GM19452 (cell line): Measurements from ENCODE around the gene KRTAP8-1.

ENCODE experiments used
- ATAC-seq: cut with Tn5 transposase; IDR thresholded peaks from one replicate; pipeline ENCODE4 v1.9.1; 2021; ENCODE audit not compliant: unreplicated experiment

KRTAP8-1 gene, protein sequence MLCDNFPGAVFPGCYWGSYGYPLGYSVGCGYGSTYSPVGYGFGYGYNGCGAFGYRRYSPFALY

DNA sequence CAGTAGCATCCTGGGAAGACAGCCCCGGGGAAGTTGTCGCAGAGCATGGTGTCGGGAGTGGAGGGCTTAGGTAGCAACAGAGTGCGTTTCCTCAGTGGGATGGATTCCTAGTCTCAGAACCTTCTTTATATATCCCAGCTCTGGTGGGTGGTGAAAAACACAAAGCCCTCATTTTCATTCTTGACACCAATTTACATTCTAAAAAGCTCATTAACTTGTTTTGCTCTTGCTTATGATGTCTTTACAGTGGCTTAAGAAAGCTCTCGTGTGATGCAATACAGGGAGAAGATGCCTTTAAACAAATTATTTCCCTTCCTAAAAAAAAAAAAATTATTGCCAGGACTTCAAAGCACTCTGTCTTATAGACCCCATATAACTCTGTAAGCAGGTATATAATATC is at the start of gene KRTAP8-1:
Gene KRTAP8-1 (minus strand): TSS at position 101 of the 400 bp plus-strand sequence. CDS start 54 bp downstream, at position 47.
- no peak for ATAC-seq

- ATAC-seq = no peak
These were observed 34.8 kb upstream of the KRTAP8-1 start for GRCh38 chr21:30847627-30848500.

DNA sequence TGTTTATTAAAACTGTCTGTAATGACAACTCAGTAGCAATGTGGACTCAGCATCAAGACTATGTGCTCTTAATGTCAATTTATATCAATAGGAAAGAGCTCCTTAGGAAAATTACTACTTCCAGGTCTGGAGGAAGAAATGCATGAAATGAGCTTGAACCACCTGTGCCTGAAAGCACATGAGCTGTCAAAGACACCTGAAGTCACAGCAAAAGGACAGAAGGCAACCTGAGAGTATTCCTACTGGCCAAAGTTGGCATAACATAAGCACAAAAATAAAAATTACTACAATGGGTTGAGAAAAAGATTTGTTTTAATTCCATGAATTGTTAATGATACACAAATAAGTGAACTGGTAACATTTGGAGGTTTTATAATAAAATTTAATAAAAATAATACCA is 29.9 kb upstream of the KRTAP8-1 start:
- ATAC-seq = no peak

- ATAC-seq = no peak
These were observed 26.2 kb upstream of the KRTAP8-1 start for GRCh38 chr21:30839304-30839703.

GRCh38 chr21:30838536-30838935 is 25.5 kb upstream of the KRTAP8-1 start:
- no peak for ATAC-seq

DNA sequence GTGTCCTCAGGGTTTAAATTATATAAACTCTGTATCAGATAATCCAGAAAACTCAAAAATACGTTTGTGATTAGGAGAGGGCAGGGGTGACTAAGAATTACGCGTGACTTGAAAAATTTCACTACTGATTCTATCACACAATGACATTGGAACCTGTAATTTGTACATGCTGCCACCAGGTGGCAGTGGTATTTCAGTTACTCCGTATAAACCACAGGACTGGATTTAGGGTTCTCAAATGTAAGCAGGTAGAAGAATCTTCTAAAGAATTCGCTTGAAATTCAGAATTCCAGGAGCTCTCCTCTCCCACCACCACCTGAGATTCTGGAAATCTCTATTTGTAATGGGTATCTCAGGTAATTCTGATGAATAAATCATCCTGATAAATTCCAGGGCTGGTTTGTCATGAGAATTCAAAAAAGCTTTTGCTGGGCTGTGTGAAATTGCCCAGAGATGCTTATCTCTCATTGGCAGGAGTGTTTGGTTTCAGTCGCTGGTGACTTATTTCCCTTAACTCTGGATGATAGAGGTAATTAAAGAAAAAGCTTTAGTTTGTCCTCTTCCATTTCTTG is 18.2 kb upstream of the KRTAP8-1 start:
- ATAC-seq = no peak

GRCh38 chr21:30829659-30830058 is 16.6 kb upstream of the KRTAP8-1 start, which contains the start of gene KRTAP7-1:
Gene KRTAP7-1 (minus strand): TSS chr21:30829759. CDS start chr21:30829698, 61 bp downstream.
- no peak for ATAC-seq

DNA sequence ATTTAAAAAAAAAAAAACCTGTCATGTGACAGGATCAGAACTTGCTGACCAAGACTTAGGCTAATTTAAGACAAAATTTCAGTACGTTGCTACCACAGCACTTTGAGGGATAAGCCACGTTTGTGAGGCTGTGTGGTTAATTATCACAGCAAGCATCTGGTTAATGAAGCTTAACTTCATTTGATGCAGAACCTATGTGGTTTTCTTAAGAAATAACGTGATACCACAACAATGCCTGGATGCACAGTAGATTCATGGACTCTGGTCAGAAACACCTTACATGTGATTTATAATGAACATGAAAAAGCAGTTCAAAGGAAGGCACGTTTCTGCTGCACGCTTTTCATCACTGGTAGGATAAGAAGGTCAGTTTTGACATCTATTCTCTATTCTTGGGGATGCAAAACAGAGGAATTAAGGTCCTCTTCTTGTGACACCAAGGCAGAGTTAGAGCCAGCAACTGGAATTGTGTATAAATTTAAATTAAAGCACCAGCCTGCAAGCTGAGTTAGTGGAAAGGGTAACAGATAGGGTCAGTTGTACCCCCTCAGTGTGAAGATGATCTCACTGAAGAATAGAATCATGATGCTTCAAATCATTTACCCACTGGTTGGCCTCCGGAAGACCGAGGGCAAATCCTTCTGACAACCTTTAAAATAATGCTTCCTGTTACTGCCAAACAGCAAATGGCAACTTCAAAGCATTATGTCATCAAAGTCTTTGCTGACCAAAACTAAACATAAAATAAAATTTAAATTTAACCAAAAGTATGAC is 6.0 kb upstream of the KRTAP8-1 start:
- ATAC-seq = no peak

- no peak for ATAC-seq
These were observed 12.5 kb downstream of the KRTAP8-1 start for GRCh38 chr21:30800605-30801004.

DNA sequence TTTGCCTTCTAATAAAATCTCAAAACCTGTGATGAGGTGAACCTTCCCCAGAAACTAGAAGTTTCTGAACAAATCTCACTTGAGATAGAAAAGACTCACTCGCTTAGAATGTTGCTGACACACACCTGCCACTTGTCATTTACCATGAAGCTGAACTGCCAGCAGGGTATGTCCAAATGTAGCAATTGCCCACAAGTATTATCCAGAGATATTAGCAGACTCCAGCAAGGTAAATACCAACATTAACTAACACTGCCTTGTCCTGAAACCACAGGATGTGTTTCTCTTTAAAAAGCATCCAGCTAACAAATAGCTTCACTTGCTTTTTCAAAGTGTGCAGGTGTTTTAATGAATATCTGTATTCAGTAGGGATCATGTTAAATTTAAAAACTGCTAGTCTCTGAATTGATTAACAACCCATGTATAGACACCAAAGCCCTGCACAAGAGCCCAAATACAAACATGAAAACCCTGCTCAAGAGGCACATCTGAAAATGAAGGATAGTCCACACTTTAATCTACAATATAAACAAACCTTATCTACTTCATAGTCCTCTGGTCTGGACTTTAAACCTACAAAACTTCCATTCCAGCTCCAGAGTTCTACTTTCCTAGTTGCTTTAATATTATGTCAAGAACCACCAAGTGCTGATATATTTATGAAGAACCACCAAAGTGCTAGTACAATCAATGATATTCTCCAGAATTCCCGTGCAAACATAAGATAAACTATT is 19.3 kb downstream of the KRTAP8-1 start:
- ATAC-seq = no peak

DNA sequence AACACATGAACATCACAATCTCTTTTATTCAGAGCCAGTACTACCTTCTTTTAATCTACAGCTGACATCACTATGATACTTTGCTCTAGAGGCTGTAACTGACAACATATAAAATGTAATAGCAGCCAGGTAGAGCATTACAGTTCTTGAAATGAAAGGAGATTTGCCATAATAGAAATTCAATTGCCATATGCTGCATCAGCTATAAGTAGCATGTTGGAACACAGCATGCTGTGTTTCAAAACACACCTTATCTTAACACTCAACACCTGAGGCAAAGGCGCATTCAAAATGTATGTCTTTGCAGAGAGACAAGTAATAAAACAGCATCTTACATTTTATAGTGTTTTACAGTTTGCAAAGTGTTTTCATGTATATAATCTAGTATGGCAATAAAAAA is 33.8 kb downstream of the KRTAP8-1 start:
- no peak for ATAC-seq

DNA sequence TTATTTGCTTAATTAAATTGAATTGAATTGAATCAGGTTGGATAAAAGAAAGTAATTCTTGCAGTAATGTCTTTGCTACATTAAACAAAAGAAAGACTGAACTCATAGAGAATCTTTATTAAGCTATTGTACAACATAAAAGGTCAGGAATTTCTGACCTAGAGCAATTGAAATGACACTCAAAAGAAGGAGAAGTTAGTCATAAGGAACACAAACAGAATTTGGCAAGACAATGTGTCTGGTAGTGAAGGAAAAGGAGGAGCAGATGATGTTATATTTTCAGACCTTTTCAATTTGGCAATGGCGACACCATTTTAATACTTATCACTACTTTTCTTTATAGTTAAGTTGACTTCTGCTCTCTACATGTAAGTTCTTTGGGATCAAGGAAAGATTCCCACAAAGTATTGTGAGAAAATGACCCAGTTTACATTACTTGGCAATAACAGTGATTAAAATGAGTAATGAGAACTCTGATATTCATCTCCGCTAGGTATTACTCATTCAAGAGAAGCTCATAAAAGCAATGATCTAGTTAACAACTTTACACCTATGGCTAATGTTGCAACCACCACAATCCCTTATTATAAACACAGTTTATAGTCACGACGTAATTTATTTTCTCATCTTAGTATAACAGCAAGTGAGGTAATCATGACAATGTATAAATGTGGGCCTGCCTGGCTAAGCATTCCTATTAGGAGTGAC is 43.2 kb downstream of the KRTAP8-1 start:
- ATAC-seq = no peak
